ENCODE results near the gene LOX.
A peak's percentile ranks its signal among the peaks of the same experiment; 100 is the strongest.

DNA sequence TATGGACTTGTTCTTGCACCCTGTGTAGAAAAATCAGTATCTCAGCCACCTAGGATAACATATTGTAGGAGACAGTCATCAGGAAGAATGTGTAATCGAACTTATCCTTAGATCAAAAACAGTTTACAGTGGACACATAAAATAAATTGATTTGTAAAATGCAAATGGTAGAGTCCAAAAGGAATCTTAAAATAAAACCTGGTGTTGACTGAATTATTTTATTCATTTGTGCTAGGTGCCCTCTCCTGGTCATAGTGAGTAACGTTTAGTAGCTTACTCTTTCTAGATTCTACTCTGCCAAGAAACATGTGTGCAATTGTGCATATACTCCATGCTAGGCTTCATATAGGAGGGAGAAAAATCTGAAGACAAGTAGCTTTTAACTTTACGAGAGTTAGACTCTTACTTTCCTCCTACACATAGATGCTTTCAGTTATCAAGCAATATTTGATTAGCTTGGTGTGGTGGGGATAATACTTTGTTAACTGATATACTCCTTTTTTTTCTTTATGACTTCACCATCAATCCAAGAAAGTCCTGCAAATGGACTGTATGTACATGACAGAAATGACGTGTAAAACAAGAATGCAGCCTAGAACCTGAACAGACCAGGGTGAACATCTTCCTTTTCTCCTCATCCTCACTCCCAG lies 23.7 kb upstream of the LOX start:
- no peak for TF ChIP-seq POLR2A (IDR thresholded peaks at IDR 0.05)
- TF ChIP-seq, protein P1, sequence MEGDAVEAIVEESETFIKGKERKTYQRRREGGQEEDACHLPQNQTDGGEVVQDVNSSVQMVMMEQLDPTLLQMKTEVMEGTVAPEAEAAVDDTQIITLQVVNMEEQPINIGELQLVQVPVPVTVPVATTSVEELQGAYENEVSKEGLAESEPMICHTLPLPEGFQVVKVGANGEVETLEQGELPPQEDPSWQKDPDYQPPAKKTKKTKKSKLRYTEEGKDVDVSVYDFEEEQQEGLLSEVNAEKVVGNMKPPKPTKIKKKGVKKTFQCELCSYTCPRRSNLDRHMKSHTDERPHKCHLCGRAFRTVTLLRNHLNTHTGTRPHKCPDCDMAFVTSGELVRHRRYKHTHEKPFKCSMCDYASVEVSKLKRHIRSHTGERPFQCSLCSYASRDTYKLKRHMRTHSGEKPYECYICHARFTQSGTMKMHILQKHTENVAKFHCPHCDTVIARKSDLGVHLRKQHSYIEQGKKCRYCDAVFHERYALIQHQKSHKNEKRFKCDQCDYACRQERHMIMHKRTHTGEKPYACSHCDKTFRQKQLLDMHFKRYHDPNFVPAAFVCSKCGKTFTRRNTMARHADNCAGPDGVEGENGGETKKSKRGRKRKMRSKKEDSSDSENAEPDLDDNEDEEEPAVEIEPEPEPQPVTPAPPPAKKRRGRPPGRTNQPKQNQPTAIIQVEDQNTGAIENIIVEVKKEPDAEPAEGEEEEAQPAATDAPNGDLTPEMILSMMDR (IDR thresholded peaks at IDR 0.05), result peak in 1 of 3 experiments; percentile 59
- no peak for TF ChIP-seq POLR2AphosphoS5 (IDR thresholded peaks at IDR 0.05; ENCODE audit: insufficient read depth in 1 of 2, low read depth in 1 of 2)

Data from vagina (tissue), 2 donors.